Measurements from ENCODE around the gene TPRN.

DNA sequence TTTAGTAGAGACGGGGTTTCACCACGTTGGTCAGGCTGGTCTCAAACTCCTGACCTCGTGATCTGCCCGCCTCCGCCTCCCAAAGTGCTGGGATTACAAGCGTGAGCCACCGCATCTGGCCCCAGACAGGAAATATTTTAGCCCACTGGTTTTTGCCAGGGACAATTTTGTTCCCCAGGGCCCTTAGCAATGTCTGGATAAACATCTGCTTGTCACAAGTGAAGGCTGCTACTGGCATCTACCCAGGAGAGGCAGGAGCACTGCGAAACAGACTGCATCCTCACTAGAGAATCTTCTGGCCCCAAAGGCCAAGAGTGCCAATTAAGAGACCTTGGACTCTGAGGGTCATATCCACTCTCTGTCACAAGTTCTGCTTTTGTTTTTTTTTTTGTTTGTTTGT lies 2.4 kb upstream of the TPRN start:
- TF ChIP-seq, protein P1, sequence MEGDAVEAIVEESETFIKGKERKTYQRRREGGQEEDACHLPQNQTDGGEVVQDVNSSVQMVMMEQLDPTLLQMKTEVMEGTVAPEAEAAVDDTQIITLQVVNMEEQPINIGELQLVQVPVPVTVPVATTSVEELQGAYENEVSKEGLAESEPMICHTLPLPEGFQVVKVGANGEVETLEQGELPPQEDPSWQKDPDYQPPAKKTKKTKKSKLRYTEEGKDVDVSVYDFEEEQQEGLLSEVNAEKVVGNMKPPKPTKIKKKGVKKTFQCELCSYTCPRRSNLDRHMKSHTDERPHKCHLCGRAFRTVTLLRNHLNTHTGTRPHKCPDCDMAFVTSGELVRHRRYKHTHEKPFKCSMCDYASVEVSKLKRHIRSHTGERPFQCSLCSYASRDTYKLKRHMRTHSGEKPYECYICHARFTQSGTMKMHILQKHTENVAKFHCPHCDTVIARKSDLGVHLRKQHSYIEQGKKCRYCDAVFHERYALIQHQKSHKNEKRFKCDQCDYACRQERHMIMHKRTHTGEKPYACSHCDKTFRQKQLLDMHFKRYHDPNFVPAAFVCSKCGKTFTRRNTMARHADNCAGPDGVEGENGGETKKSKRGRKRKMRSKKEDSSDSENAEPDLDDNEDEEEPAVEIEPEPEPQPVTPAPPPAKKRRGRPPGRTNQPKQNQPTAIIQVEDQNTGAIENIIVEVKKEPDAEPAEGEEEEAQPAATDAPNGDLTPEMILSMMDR (conservative IDR thresholded peaks at IDR 0.05 in 1 of 2, IDR thresholded peaks at IDR 0.05 in 1 of 2; ENCODE audit: extremely low read depth in 1 of 2, insufficient read depth in 1 of 2, low read depth in 1 of 2, low read length in 2 of 2), result no peak
- TF ChIP-seq EZH2 (IDR thresholded peaks at IDR 0.05; ENCODE audit: borderline replicate concordance, low read length), result no peak

All from mammary epithelial cell (primary cell).